CD4-positive, alpha-beta T cell (primary cell): Measurements from ENCODE around the gene ARHGAP18. TPM values are rescaled to one million over a fixed set of nuclear protein-coding genes. Genes with fewer than 3 reads are reported as not detected.

ENCODE experiments used
- ATAC-seq: fragments of 200-7000 bp; cut with Tn5 transposase; one replicate; pipeline ENCODE4 v1.10.0; 2022; ENCODE audit warnings: mild to moderate bottlenecking; ENCODE audit not compliant: poor library complexity
- CTCF ChIA-PET: fragments of 350-600 bp; sonication (Branson Sonifier 250); formaldehyde crosslinking; loops from one replicate; lab custom pipeline; 2021; ENCODE audit warnings: antibody characterized with exemption, inconsistent platforms; lab: Charles Lee
- POLR2A ChIA-PET: fragments of 350-600 bp; sonication (Branson Sonifier 250); formaldehyde crosslinking; loops from one replicate; lab custom pipeline; 2021; ENCODE audit warnings: antibody characterized with exemption, inconsistent platforms; lab: Charles Lee
- DNase-seq, 14 experiments: peaks; one replicate each; pipeline ENCODE4 v3.0.0-alpha.2; 2013 to 2020; ENCODE audit warnings: mixed read lengths in 2 of 14
- H3K27ac ChIP-seq, 2 donors: one replicate each; pipeline versions ENCODE4 v1.5.1 to v1.7.0; 2013; ENCODE audit warnings: low read length in 2 of 2, low read depth in 1 of 2, mild to moderate bottlenecking in 1 of 2
- H3K27me3 ChIP-seq, 2 experiments: 1 replicate in 1 of 2; 2 replicates in 1 of 2; pipeline versions ENCODE4 v1.6.1 to v1.7.0; 2013; ENCODE audit warnings: low read length in 2 of 2, control low read depth in 1 of 2, mild to moderate bottlenecking in 1 of 2, moderate library complexity in 1 of 2; ENCODE audit not compliant: insufficient read depth in 2 of 2, control insufficient read depth in 1 of 2
- H3K36me3 ChIP-seq: one replicate; pipeline ENCODE4 v1.6.1; 2013; ENCODE audit warnings: low read length, control low read depth; ENCODE audit not compliant: insufficient read depth
- H3K4me1 ChIP-seq: one replicate; pipeline ENCODE4 v1.6.1; 2013; ENCODE audit warnings: low read length, control low read depth; ENCODE audit not compliant: insufficient read depth
- H3K4me3 ChIP-seq: one replicate; pipeline ENCODE4 v1.5.1; 2013; ENCODE audit warnings: mild to moderate bottlenecking, low read length, moderate library complexity
- H3K9me3 ChIP-seq, 2 experiments: 1 replicate in 1 of 2; 2 replicates in 1 of 2; pipeline versions ENCODE4 v1.6.1 to v1.7.0; 2013; ENCODE audit warnings: low read length in 2 of 2, mild to moderate bottlenecking in 2 of 2, control low read depth in 1 of 2, moderate library complexity in 1 of 2; ENCODE audit not compliant: control insufficient read depth in 1 of 2, insufficient read depth in 1 of 2
- H3K27ac Mint-ChIP-seq: one replicate; pipeline ENCODE4 v1.8.0; 2020; ENCODE audit warnings: mixed read lengths
- H3K27me3 Mint-ChIP-seq: one replicate; pipeline ENCODE4 v1.8.0; 2021; ENCODE audit warnings: mixed read lengths
- H3K36me3 Mint-ChIP-seq: one replicate; pipeline ENCODE4 v1.8.0; 2021; ENCODE audit warnings: low read depth, mixed read lengths
- H3K4me1 Mint-ChIP-seq: one replicate; pipeline ENCODE4 v1.8.0; 2021; ENCODE audit warnings: low read depth, mixed read lengths
- H3K4me3 Mint-ChIP-seq: one replicate; pipeline ENCODE4 v1.8.0; 2020; ENCODE audit warnings: mild to moderate bottlenecking, mixed read lengths
- H3K9me3 Mint-ChIP-seq: one replicate; pipeline ENCODE4 v1.8.0; 2020; ENCODE audit warnings: mixed read lengths
- CTCF ChIP-seq: fragments of 200-600 bp; IDR thresholded peaks from one replicate; pipeline ENCODE4 v1.8.0; 2022; ENCODE audit warnings: antibody characterized with exemption, mild to moderate bottlenecking
- intact Hi-C, 2 experiments: fragments of 100-400 bp; cut with DNase I in 1 of 2; cut with micrococcal nuclease in 1 of 2; formaldehyde crosslinking; loops; one replicate each; pipeline versions ENCODE4 v1.15.1 to v1.9.0; 2023 to 2025; cut with DNase I, micrococcal nuclease
- total RNA-seq, 174 experiments: library from RNA in 2 of 174; stranded (reverse) in 2 of 174; gene quantifications; one replicate each; pipeline ENCODE4 v1.2.3 and lab custom pipeline; 2021 to 2026

Gene ARHGAP18
- total RNA-seq, 2 experiments from 2014 or later = 0.71 to 1.3 TPM

GRCh38 chr6:129695373-129696027 lies 14.5 kb downstream of the ARHGAP18 start:
- peak in 2 of 14 experiments; percentile 33 to 39 for DNase-seq
- Mint-ChIP-seq H3K27ac (no peak overlapping the region), H3K36me3 (no peaks in the 10 kb centered on the region), H3K9me3 (no peaks in the 10 kb centered on the region), H3K4me1 (peaks cover 21% of the 10 kb centered on the region), H3K27me3 (no peaks in the 10 kb centered on the region), H3K4me3 (no peak overlapping the region)
- H3K27ac ChIP-seq = no peak overlapping the region
- TF ChIP-seq CTCF = no peak
- H3K27me3 ChIP-seq = no peaks in the 10 kb centered on the region
- H3K4me1 ChIP-seq = peaks cover 5% of the 10 kb centered on the region
- ChIA-PET CTCF (interaction anchor here (1.4 kb wide), 1 partner anchor 23 kb away, joined by 3 read pairs; no protein-coding TSS in a partner anchor), POLR2A (interaction anchor here (0.7 to 1.4 kb wide), 3 partner anchors 8 to 23 kb away, joined by 3 to 5 read pairs (median 4); no protein-coding TSS in a partner anchor)
- no peak overlapping the region for H3K4me3 ChIP-seq
- ATAC-seq = no peak
- H3K36me3 ChIP-seq = no peaks in the 10 kb centered on the region
- no peaks in the 10 kb centered on the region for H3K9me3 ChIP-seq
- intact Hi-C loops = no loop called here

- no peaks in the 10 kb centered on the region for H3K9me3 ChIP-seq
- Mint-ChIP-seq H3K27me3 (no peaks in the 10 kb centered on the region), H3K4me3 (no peak overlapping the region), H3K4me1 (peaks cover 18% of the 10 kb centered on the region), H3K9me3 (no peaks in the 10 kb centered on the region), H3K27ac (no peak overlapping the region), H3K36me3 (no peaks in the 10 kb centered on the region)
- DNase-seq (no peak), ATAC-seq (no peak)
- H3K4me1 ChIP-seq = peaks cover 5% of the 10 kb centered on the region
- intact Hi-C loops = no loop called here
- CTCF ChIA-PET = no interaction called here
- no peak overlapping the region for H3K4me3 ChIP-seq
- POLR2A ChIA-PET = no interaction called here
- H3K27me3 ChIP-seq = no peaks in the 10 kb centered on the region
- H3K27ac ChIP-seq = no peak overlapping the region
- no peaks in the 10 kb centered on the region for H3K36me3 ChIP-seq
- TF ChIP-seq CTCF = no peak
Observed at GRCh38 chr6:129694036-129694435, 15.9 kb downstream of the ARHGAP18 start.

GRCh38 chr6:129692467-129692866 lies 17.5 kb downstream of the ARHGAP18 start:
- Mint-ChIP-seq H3K4me3 (no peak overlapping the region), H3K36me3 (no peaks in the 10 kb centered on the region), H3K4me1 (peaks cover 27% of the 10 kb centered on the region), H3K27ac (no peak overlapping the region), H3K27me3 (no peaks in the 10 kb centered on the region), H3K9me3 (no peaks in the 10 kb centered on the region)
- intact Hi-C loops = no loop called here
- peaks cover 11% of the 10 kb centered on the region for H3K4me1 ChIP-seq
- no peak overlapping the region for H3K27ac ChIP-seq
- no peak for DNase-seq
- H3K9me3 ChIP-seq = no peaks in the 10 kb centered on the region
- no peaks in the 10 kb centered on the region for H3K36me3 ChIP-seq
- no peak for ATAC-seq
- ChIA-PET CTCF (no interaction called here), POLR2A (no interaction called here)
- H3K4me3 ChIP-seq = no peak overlapping the region
- H3K27me3 ChIP-seq = no peaks in the 10 kb centered on the region
- TF ChIP-seq CTCF = no peak
